GM12872 (cell line): Measurements from ENCODE around the gene RNF166.

Experiments
- CTCF ChIP-seq: IDR thresholded peaks from 3 replicates; pipeline ENCODE4 v1.5.1; 2011; ENCODE audit warnings: low read depth, mild to moderate bottlenecking, low read length, moderate library complexity; ENCODE audit not compliant: insufficient read depth

The RNF166 gene

DNA sequence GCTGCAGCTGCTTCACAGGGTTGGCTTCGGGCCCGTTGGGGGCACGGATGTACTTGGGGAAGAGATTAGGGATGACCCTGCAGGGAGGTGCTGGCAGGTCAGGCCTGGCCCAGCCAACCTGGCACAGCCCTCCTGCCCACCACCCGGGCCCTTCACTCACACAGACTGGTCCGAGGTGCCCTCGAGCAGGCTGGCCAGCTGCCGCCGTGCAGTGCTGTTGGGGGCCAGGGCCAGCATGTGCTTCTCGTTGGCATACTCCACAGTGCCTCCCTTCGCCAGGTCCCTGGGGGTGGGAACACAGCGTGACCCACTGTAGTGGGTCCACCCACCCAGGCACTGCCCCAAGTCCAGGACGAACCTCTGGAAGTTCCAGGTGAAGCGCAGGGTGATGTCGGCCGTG is 10.0 kb upstream of the RNF166 start:
- TF ChIP-seq CTCF = no peak

DNA sequence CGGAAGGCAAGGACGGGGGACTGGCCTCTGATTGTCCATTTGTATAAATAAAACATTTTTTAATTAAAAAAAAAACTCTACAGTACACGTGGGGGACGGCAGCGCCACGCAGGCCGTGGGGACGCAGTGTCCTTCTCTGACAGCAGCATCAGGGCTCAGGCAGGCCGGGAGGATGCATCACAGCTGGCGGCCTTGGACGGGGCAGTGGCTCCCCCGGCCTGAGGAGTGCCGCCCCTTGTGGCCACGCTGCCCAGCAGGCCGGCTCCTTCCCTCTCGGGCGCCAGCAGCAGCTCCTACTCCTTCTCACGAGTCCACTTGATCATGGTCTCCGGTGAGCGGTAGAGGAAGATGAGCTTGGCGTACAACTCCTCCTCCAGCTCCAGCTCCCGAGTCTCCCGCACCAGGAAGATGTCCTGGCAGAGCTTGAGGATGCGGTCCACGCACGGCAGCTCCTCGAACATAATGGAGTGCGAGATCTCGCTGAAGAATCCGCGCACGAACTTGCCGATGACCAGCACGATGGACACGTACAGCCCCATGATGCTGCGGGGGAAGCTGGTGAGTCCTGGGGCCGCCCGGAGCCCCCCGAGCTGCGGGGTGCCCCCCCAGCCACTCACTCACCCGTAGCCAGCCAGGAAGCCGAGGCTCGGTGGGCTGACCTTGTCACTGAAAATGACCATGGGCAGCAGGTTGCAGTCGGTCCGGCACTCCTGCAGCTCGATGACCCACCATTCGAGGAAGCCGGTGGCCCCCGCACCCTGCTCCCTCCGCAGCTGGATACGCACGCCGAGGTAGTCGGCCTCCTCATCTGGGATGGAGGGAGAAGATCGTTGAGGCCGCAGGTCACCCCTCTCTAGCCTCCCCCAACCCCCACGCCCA is 9.3 kb upstream of the RNF166 start:
- TF ChIP-seq CTCF = no peak

DNA sequence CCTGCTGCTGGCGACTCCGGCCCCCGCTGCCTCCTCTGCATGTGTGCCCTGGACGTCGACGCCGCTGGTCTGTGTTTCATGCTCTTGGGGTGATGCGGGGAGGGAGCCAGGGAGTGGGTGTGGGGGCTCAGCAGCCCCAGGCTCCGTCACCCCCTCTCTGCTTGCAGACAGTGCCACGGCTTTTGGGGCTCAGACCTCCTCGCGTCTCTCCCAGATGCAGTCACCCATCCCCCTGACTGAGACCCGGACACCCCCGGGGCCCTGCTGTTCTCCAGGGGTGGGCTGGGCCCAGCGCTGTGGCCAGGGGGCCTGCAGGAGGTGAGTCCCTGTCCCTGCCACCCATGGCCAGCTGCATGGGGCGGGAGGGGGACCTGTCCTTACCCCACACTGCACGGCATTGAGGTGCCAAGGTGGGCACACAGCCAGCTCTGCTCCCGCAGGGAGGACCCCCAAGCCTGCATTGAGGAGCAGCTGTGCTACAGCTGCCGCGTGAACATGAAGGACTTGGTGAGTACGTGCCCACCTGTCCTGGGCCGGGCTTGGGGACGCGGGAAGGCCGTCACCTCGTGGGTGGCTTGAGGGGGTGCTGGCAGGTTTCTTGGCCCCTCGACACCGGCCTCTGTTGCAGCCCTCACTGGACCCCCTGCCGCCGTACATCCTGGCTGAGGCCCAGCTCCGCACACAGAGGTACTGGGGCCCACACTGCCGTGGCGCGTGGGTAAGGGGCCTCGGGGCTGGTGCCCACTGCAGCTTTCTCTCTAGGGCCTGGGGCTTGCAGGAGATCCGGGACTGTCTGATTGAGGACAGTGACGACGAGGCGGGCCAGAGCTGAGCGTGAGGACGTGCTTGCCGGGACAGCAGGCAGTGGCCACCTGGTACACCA is 8.5 kb upstream of the RNF166 start:
- no peak for TF ChIP-seq CTCF

DNA sequence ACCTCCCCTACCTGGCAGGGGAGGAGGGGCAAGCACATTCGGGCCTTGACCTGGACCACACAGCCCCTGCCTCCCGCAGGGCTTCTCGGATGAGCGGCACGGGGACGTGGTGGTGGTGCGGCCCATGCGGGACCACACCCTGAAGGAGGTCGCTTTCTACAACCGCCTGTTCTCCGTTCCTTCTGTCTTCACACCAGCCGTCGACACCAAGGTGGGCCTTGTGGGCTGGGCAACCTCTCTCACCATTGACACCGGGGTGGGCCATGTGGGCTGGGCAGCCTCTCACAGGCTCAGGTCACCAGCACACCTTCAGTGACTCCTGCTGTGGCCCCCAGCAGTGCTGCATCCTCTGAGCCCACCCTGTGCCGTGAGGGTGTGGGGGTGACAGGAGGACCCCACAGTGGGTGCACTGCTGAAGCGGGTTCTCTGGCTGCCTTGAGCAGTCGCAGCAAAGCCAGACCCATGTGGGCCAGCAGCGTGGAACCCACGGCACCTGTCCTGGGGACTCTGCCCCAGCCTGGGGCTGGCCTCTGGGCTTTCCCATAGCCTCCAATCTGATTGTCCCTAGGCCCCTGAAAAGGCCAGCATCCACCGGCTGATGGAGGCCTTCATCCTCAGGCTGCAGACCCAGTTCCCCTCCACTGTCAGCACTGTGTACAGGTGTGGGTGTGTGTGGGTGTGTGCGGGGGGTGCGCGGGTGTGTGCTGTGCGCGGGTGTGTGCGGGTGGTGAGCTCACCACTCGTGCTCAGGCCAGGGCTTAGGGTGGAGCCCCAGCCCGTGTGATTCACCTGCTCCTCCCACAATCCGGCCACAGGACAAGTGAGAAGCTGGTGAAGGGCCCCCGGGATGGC is 7.6 kb upstream of the RNF166 start:
- TF ChIP-seq CTCF = no peak

DNA sequence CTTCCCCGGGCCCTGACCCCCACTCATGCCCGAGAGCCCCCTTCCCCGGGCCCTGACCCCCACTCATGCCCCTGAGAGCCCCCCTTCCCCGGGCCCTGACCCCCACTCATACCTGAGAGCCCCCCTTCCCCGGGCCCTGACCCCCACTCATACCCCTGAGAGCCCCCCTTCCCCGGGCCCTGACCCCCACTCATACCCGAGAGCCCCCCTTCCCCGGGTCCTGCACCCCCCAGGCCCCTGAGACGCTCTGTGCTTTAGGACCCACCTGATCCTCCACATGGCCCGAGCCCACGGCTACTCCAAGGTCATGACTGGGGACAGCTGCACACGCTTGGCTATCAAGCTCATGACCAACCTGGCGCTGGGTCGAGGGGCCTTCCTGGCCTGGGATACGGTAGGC is 6.8 kb upstream of the RNF166 start:
- TF ChIP-seq CTCF = no peak

GRCh38 chr16:88712362-88712979 is 6.3 kb upstream of the RNF166 start:
- no peak for TF ChIP-seq CTCF
